Stimulated activated CD8-positive, alpha-beta memory T cell treated with anti-CD3 and anti-CD28 coated beads, Interleukin-4, amount 100 ng/mL, for 4 hours (primary cell): ENCODE measurements around the gene ZBTB20.

Experiments used
- DNase-seq, 2 donors: peaks; one replicate each; pipeline ENCODE4 v3.0.0-alpha.2; 2020; ENCODE audit warnings: low read depth in 2 of 2, low spot score in 1 of 2

ZBTB20 gene

DNA sequence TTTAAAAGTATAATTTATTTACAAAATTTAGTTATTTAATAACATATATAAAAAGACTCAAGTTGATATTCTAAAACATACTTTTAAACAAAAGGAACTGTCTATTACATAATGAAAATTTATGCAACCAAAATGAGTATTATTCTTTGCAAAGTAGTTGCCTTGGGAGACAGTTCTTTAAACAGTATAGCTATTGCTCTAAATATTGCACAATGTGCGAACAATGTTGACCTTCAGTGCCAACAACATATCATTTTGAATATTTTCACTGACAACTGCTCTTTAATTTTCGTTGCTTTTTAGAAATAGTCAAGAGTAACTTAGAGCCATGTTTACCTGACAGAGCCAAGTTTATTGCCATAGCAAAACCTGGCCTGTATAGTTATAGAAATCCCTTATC, 124.9 kb downstream of the ZBTB20 start:
- no peak for DNase-seq

DNA sequence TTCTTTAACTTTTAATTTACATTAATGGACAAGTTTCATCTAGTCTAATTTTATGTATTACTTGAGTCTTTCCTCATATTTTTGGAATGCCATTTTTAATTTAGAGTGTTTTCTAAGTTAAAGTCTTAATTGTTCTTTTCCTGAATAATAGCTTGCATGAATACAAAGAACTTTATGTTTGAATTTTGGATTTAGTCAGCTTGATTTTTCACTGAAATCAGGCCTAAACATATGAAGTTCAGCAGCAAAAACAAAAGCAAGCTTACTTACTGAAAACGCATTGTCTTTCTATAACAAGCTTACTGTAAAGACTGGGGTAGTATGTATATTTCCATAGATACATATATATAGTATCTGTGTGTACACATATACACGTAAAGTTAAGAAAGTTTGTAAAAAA, 126.0 kb downstream of the ZBTB20 start:
- DNase-seq, result no peak

DNA sequence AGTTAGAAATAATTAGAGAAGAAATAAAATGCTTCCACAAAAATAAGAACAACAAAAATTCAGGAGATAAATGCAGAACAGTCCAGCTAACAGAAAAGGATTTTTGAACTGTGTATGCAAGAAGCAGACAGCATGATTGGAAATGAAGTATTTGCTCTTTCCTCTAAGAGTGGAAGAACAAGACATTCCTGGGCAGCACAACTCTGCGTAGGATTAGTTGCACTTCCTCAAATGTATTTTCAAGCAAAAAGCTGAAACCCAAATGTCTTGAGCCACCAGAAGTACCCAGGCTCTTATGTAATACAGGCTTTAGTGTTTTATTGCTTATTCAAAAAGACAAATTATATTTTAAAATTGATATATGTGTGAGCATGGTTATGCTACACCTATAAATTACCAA, 127.2 kb downstream of the ZBTB20 start:
- no peak for DNase-seq

DNA sequence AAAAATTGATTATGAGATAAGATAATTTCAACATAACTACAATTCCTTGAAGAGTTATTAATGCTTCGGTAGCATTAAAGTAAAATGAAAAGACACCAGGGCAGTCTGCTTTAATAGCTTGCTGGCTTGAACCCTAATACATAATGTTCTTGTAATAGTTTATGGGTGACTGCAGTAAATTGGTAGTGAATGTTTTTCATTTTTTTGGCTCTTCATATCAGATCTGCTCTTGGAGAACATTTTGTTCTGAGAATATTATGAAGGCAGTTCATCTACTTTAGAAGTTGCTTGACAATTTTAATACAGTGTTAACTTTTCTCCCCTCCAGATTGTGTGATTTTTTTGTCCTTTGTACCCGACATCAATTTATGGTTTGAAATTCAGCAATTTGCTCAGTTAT, 128.4 kb downstream of the ZBTB20 start:
- DNase-seq, result no peak

DNA sequence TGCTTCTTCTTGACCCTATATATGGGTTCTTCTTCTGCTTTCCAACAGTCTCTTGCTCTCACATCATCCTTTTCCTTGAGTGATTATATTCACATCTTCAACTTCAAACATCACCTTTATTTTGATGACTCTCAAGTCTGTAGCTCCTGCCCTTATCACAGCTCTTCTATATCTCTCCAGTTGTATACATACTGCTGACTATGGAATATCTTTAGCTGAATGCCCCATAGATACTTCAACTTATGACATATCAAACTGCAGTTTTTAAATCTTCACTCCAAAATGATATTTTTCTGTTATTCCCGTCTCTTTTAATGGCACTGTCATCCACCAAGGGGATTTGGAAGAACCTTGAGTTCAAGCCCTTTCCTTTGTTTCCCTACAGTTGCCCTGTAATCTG, 139.1 kb downstream of the ZBTB20 start:
- DNase-seq, result no peak

DNA sequence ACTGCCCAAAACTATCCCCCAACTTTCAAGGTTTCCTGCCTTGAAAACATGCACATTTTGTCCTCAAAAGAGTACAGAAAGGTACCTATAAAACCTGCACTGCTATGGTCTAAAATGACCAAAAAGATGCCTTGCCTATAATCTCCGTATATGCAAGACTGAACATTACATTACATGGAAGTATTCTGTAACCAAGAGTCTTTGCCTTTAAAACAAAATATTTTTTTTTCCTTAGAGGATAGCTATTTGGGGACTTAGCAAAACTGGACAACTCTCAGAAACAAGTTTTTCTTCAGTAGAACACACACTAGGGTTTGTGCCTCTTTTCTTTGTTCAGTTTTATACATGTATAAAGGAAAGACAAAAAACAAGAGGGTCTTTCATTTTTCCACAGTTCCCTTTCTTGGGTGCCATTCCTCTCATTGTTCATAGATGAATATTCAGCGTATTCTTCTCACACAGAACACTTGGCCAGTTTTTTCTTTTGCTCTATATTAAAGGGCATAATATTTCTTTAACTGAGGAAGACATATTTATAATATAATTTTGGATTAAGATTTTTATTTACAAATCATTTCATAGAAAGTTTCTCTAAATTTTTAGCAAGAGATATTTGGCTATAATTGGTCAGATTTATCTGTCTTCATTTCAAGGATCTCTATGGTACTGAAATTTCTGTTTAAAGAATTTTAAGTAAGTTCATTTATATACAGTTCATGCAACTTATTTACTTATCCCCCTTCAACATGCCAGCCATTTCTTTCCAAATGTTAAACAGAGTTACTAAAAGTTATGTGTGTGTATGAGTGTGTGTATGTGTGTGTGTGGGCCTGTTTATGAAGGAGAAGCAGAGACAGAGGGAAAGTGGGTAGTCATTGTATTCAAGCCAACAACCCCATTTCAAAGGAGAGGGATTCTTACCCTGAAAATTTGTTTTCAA, 142.6 kb downstream of the ZBTB20 start:
- no peak for DNase-seq

DNA sequence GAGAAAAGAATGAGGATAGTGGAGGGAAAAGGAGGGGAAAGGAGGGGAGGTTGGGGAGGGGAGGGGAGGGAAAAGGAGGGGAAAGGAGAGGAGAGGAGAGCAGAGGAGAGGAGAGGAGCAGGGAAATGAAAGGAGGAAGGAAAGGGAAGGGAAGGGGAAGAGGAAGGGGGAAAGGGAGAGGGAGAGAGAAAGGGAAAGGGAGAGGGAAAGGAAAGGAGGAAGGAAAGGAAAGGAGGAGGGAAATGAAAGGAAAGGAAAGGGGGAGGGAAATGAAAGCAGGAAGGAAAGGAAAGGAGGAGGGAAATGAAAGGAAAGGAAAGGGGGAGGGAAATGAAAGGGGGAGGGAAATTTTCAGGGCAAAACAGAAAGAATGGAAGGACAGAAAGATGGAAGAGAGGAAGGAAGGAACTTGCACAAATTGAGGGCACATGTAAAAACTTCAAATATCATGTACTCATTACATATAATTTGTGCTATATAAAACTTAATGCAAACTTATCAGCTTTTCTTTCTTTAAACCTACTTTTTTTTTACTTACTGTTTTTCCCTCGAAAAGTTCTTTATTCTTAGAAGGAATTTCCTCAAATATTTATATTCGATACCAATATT, 148.0 kb downstream of the ZBTB20 start:
- no peak for DNase-seq

DNA sequence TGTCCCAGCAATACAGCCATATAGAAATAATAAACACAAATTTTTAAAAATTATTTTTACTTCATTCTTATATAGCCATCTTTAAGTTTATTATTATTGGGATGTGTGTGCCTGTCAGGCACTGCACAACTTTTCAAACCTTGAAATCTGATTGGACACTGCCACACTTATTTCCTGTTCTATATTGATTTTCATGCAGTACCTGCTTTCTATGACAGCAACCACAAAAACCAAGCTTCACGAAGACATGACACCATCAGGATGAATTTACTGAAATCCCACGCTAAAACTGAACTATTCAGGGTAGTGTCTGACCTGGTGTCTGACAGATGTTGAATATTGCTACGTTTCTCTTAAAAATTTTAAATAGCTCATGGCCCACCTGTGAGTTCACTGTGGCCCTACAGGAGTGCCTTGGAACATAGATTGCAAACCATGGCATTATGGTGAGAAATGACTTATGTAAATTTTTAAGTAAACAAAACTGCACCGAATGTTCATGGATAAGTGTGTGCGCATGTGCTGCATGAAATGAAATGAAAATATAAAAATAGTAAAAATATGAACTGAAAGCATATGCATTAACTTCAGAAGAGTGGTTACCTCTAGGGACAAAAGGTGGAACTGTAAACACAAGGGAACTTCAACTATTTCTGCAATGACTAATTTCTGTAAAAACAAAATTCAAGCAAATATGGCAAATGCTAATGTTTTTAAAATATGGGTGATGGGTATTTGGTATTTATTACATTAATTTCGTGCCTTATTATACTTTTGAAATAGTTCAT, 152.3 kb downstream of the ZBTB20 start:
- DNase-seq, result no peak

DNA sequence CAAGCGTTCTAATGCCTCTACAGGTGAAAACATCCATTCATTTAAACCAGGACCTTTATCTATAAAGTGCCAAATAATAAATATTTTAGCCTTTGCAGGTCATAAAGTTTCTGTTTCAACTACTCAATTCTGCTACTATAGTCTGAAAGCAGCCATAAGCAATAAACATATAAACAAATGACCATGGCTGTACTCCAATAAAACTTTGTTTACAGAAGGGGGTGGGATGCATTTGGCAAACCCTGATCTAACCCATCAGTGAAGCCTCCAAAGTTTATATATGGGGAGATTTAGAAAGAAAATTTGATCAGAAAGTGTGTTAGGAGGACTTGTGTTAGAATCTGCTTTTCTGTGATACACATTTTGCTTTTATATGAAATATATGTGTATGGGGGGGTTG, 161.3 kb downstream of the ZBTB20 start:
- DNase-seq, result no peak

DNA sequence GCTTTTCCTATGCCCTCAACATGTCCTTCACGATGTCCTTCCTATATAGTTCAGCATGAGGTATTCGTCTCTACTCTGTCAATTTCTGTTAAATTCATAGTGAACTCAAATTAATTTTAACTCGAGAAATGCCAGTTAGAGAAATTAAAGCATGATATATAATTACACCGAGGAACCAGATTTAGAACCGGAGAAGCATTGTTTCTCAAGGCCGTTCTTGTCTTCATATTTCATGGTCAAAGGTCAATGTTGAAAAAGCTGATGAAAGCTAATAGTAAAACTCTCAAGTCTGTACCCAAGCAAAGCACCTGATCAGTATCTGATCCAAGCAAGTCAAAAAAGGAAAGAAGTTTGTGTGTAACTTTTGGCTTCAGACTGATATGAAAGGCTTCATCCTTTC, 163.8 kb downstream of the ZBTB20 start:
- no peak for DNase-seq

DNA sequence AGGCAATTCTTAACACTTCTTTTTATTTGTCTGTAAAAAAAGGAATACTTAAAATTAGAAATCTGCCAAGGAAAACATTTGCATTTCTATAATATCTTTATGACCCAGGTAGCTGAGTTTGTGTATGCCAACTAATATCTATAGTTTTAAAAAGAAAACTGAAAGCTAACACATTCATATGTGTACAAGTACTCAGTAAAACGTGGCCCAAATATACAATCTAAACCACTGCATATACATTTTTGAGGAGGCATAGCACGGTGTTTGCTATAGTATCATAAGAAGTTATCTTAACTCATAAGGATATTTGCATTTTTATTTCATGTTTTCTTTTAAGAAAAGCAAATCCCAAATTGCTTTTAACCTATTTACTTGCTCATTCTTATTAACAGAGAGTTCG, 172.7 kb downstream of the ZBTB20 start:
- DNase-seq, result no peak

DNA sequence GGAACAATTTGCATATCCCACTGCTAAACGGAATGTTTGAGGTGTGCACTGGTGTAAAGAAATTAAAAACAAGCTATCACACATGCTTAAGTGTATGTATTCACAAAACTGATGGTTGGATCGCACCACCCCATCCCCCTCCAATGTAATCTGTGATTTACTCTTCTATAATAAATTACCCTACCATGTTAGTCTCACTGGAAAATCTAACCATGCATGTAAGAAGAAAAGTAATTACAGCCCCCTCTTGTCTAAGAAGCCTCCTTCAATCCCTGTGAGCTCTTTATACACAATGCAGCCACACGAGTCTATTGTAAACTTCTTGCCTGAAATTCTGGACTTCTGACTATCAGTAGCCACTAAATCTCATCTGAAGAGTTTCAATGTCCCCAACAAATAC, 173.6 kb downstream of the ZBTB20 start:
- DNase-seq, result no peak

DNA sequence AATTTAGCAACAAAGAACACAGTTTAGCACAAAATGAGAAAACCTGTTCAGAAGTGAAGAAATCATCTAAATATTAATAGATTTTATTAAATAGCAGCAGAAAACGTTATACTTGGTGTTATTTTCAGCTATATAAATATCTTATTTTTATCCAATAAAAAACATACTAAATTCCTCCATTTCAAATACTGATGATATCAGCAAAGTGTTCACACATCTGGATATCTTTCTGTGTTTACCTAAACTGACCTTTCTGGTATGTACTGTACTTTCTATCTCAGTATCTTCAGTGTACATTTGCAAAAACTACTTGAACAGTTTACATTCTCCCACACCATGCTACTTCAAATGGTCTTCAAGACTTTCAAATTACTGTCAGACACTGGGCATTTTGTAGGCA, 179.9 kb downstream of the ZBTB20 start:
- DNase-seq, result no peak

DNA sequence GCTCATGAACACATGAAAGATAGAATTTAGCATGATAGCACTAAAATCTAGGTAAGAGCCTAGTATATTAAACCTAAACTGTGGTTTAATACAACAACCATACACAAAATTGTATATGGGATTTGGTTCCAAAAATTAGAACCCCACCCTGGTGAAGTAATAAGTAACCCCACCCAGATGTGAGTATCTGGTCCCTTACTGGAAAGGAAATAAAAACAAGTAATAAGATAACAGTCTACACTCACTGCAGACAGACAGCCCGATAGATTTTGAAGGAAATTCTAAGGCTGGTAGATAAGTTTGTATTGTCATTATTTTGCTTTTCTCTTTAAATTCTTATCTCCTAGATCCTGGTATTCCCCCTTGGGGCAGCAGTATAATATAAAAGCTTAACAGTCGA, 184.9 kb downstream of the ZBTB20 start:
- DNase-seq, result no peak

DNA sequence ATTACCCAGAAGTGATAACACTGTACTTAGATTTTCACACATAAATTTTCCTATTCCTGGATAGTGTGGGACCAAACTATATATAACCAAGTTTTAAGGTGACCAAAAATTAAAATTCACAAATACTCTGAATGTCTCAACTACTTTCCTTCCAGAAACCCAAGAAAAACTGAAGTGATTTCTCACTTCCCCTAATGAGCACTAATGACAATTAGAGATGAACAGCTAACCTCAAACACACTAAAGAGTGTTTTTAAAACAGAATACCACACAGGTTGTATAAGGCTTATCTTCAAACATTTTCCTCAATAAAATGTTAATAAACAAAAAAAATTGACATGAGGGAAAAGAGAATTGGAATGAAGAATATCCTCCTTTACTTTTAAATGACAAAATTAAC, 188.2 kb downstream of the ZBTB20 start:
- no peak for DNase-seq

DNA sequence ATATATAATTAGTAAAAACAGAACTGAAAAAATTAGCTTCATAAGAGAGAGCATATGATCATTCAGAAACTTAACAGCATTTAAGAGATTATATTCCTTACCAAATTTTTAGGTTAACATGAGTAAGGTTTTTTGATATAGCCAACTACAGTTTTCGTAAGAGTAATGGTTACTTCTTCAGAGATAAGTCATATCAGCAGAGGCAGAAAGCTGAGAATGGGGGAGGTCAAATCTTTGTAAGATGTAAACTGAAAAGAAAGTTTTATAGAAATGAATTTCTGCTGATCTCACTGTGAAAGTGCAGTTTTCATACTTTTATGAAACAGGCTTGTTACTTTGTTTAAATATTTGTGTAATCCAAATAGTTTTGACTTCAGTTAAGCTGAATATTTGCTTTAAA, 193.3 kb downstream of the ZBTB20 start:
- DNase-seq, result no peak

DNA sequence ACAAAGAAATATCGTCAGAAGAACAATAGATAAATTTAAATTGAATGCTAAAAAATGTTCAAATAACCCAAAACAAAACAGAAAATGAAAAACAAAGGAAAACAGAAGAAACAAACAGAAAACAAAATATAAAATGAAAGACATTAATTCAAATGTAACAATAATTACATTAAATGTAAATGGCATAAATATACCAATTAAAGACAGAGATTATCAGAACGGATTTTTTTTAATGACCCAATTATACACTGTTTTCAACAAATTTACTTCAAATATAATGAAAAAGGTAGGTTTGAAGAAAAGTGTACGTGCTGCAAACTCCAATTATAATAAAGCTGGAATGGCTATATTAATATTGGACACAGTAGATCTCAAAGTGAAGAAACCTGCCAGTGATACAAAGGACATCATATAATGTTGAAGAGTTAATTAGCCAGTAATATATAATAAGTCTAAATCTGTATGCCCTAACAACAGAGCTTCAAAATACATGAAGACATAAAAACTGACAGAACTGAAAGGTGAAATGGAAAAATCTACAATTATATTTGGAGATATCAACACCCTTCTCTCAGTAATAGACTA, 193.8 kb downstream of the ZBTB20 start:
- DNase-seq, result no peak

DNA sequence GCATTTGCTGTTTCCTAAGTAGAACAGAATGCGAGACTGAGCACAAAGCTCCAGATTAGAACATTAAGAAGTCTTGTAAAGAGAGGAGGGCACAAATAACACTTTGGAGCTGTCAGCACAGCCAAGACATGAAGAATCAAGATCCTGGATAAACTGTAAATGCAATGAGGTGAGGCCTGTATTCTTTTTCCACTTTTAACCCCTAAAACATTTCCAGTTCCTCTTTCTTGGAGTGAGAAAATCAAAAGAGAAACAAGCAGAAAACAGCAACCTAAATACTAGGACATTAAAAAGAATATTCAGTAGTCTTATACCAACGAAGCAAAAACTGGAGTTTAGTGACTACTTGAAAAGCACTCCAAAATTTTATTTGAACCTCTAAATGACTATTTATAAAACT, 204.3 kb downstream of the ZBTB20 start:
- DNase-seq, result no peak

DNA sequence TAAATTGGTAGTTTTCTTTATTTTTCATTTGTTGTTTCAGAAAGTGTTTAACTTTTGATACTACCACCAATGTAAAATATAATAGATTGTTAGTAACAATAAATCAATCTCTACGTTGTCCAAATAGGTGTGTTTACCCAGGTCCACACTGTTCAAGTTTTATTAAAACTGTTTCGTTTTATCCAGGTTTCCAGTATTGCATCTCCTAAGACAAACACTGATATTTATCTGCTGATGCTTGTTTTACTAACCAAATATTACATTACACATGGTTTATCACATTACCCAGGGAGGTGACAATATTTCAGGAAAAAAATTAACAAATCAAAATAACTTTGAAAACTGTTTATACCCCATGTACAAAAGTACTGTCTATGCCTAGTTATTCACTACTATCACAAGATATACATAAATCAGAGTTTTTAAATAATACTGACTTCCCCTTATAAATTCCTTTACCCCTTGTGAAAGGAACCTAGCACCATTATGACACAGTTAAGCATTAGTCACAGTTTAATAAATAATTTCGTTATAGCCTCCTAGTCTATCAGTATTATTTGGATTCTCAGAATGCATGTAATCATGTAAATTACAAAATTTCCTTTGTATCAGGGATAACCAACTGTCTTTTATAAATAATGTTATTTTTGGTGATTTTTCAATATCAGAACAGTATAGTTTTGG, 205.3 kb downstream of the ZBTB20 start:
- DNase-seq, result no peak

DNA sequence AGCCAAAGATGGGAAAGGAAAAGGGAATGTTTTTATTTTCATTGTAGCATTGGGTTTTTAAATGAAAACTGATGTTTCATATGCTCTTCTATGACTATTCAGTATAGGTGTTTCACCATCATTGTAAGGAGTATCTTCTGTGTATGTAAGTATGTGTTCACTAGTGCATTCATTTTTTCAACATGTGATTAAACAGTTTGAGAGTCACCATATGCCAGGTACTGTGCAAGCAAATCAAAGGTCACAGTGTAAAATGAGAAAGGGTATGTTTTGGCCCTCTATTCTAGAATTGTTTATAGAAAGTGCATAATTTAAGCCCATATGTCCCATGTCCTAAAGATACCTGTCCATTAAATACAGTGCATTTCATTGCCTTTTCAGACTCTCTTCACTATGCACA, 207.2 kb downstream of the ZBTB20 start:
- DNase-seq, result no peak

DNA sequence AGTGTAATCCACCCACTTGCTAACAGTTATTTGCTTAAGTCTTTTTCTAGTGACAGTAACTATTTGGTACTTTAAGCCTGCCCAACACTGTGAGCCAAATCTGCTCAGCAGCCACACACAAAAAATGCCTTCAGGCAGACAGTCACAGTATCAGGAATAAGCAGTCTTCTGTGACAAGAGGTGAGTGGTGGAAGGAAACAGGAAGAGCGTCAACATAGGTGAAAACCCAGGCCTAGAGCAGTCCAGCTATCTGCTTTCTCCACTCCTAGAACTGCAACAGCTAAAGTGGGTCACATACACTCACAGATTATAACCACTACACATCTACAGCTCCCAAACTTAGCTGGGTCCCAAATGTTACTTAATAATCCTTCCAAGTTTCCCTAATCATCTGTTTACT, 213.7 kb downstream of the ZBTB20 start:
- no peak for DNase-seq
